Activated gamma-delta T cell treated with Interleukin-2 at 50 U/mL for 16 hours (primary cell): ENCODE data around the gene ACTN4.

ENCODE experiments used
- DNase-seq: peaks from one replicate; pipeline ENCODE4 v3.0.0-alpha.2; 2020

ACTN4 gene

GRCh38 chr19:38638461-38638860 lies 9.0 kb upstream of the ACTN4 start:
- DNase-seq: no peak

GRCh38 chr19:38639679-38640078 lies 7.8 kb upstream of the ACTN4 start:
- no peak for DNase-seq

- DNase-seq: no peak
Observed at GRCh38 chr19:38640368-38640767, 7.1 kb upstream of the ACTN4 start.

- DNase-seq: no peak
Observed at GRCh38 chr19:38642176-38642575, 5.3 kb upstream of the ACTN4 start.

- DNase-seq: no peak
Observed at GRCh38 chr19:38644719-38645118, 2.7 kb upstream of the ACTN4 start.

- no peak for DNase-seq
Observed at GRCh38 chr19:38647966-38648768, 718 bp downstream of the ACTN4 start.

- no peak for DNase-seq
Observed at GRCh38 chr19:38648769-38649304, 1.4 kb downstream of the ACTN4 start.

- DNase-seq: no peak
Observed at GRCh38 chr19:38649305-38650171, 2.1 kb downstream of the ACTN4 start.

- no peak for DNase-seq
Observed at GRCh38 chr19:38650172-38650775, 2.8 kb downstream of the ACTN4 start.

GRCh38 chr19:38650911-38651584 lies 3.6 kb downstream of the ACTN4 start:
- DNase-seq: no peak

- DNase-seq: no peak
Observed at GRCh38 chr19:38653028-38653571, 5.7 kb downstream of the ACTN4 start.

GRCh38 chr19:38654628-38655055 lies 7.2 kb downstream of the ACTN4 start:
- no peak for DNase-seq

- no peak for DNase-seq
Observed at GRCh38 chr19:38655148-38655824, 7.8 kb downstream of the ACTN4 start.

- peak; percentile 31 for DNase-seq
Observed at GRCh38 chr19:38656171-38656981, 8.9 kb downstream of the ACTN4 start.

GRCh38 chr19:38657633-38658222 lies 10.3 kb downstream of the ACTN4 start:
- no peak for DNase-seq

- no peak for DNase-seq
Observed at GRCh38 chr19:38658462-38659306, 11.2 kb downstream of the ACTN4 start.

GRCh38 chr19:38660724-38661123 lies 13.3 kb downstream of the ACTN4 start:
- DNase-seq: no peak

- DNase-seq: no peak
Observed at GRCh38 chr19:38661136-38661535, 13.7 kb downstream of the ACTN4 start.

GRCh38 chr19:38661996-38662395 lies 14.5 kb downstream of the ACTN4 start:
- no peak for DNase-seq
